ENCODE data around the gene HAAO.

DNA sequence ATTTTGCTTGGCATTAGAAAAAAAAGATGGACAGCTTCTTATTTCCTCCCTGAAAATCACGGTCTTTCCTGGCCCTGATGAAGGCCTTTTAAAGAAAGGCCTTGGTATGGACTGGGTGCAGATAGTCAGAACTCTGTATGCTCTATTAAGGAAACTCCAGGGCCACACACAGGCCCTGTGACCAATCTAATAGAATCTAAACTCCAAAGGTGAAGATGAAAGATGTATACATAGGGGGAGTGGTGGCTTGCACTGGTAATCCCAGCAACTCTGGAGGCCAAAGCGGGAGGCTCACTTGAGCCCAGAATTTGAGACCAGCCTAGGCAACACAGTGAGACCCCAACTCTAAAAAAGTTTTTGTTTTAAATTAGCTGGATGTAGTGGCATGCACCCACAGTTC lies 65.7 kb downstream of the HAAO start:
- TF ChIP-seq, protein P1, sequence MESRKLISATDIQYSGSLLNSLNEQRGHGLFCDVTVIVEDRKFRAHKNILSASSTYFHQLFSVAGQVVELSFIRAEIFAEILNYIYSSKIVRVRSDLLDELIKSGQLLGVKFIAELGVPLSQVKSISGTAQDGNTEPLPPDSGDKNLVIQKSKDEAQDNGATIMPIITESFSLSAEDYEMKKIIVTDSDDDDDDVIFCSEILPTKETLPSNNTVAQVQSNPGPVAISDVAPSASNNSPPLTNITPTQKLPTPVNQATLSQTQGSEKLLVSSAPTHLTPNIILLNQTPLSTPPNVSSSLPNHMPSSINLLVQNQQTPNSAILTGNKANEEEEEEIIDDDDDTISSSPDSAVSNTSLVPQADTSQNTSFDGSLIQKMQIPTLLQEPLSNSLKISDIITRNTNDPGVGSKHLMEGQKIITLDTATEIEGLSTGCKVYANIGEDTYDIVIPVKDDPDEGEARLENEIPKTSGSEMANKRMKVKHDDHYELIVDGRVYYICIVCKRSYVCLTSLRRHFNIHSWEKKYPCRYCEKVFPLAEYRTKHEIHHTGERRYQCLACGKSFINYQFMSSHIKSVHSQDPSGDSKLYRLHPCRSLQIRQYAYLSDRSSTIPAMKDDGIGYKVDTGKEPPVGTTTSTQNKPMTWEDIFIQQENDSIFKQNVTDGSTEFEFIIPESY (CRISPR knock-in tag; IDR thresholded peaks at IDR 0.05), result no peak
- TF ChIP-seq ATF3 (CRISPR knock-in tag; IDR thresholded peaks at IDR 0.05), result no peak
- no peak for TF ChIP-seq ZNF382 (CRISPR knock-in tag; IDR thresholded peaks at IDR 0.05; ENCODE audit: borderline replicate concordance)
- no peak for TF ChIP-seq KMT2A (CRISPR knock-in tag; IDR thresholded peaks at IDR 0.05)
